Thyroid gland (tissue), 4 donors: Measurements from ENCODE around the gene ATXN7L1.

Experiments
- CTCF ChIP-seq, 6 experiments: fragments of 200-600 bp in 3 of 6; fragments of 450-650 bp in 3 of 6; sonication (generic) in 3 of 6; IDR thresholded peaks; one replicate each; pipeline ENCODE4 v1.5.1; 2016 to 2019; ENCODE audit warnings: antibody characterized with exemption in 6 of 6, mild to moderate bottlenecking in 2 of 6, inconsistent platforms in 1 of 6, moderate library complexity in 1 of 6
- POLR2A ChIP-seq, 2 donors: fragments of 450-650 bp; IDR thresholded peaks; one replicate each; pipeline ENCODE4 v1.6.1; 2017; ENCODE audit warnings: antibody characterized with exemption in 2 of 2, mild to moderate bottlenecking in 2 of 2, moderate library complexity in 1 of 2

- no peak for TF ChIP-seq CTCF (IDR thresholded peaks at IDR 0.05)
- TF ChIP-seq POLR2A (IDR thresholded peaks at IDR 0.05) = no peak
These were observed 14.0 kb upstream of the ATXN7L1 start for GRCh38 chr7:105890290-105890997.
